ENCODE results near the gene SYNPR.

DNA sequence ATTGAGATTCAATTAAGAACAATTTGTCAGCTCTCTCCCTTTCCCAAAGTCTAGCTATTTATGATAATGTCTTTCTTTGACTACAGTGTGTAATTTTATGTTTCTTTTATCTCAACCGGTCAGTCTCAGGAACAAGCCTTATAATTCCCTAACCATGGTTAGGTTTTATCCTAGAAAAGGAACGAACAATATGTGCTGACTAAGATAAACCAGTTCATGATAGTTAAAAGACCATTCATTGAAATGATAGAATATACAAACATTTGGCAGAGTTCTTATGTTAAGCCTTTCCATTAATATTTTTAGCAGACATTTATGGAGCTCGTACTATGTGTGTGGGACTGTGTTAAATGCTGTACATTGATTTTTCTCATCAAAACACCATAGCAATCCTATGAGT is 106.3 kb downstream of the SYNPR start:
- TF ChIP-seq POLR2A (IDR thresholded peaks at IDR 0.05) = no peak
- TF ChIP-seq, protein P1, sequence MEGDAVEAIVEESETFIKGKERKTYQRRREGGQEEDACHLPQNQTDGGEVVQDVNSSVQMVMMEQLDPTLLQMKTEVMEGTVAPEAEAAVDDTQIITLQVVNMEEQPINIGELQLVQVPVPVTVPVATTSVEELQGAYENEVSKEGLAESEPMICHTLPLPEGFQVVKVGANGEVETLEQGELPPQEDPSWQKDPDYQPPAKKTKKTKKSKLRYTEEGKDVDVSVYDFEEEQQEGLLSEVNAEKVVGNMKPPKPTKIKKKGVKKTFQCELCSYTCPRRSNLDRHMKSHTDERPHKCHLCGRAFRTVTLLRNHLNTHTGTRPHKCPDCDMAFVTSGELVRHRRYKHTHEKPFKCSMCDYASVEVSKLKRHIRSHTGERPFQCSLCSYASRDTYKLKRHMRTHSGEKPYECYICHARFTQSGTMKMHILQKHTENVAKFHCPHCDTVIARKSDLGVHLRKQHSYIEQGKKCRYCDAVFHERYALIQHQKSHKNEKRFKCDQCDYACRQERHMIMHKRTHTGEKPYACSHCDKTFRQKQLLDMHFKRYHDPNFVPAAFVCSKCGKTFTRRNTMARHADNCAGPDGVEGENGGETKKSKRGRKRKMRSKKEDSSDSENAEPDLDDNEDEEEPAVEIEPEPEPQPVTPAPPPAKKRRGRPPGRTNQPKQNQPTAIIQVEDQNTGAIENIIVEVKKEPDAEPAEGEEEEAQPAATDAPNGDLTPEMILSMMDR (IDR thresholded peaks at IDR 0.05) = no peak

All from lower leg skin (tissue), 3 donors.